Prostate gland (tissue), 2 donors: ENCODE data around the gene SYNE1. TPM values are rescaled to one million over a fixed set of nuclear protein-coding genes. Genes with fewer than 3 reads are reported as not detected.
"Not testable (repeated sequence)": the region's sequence is repeated elsewhere in the genome, so short reads cannot be mapped to it uniquely, and the experiment has no call there.

Experiments used
- DNase-seq: peaks from one replicate; pipeline ENCODE4 v3.0.0-alpha.2; 2019; ENCODE audit warnings: low spot score
- H3K27ac ChIP-seq, 2 donors: fragments of 200-600 bp; sonication (generic); 2 replicates each; pipeline ENCODE4 v1.5.1; 2017 to 2019
- H3K27me3 ChIP-seq: fragments of 200-600 bp; sonication (generic); replicated peaks from 2 replicates; pipeline ENCODE4 v1.5.1; 2019; ENCODE audit not compliant: insufficient read depth
- H3K36me3 ChIP-seq, 2 donors: fragments of 200-600 bp; sonication (generic); 1 replicate in 1 of 2; 2 replicates in 1 of 2; pipeline versions ENCODE4 v1.5.1 to v1.8.1; 2017 to 2019
- H3K4me1 ChIP-seq: fragments of 200-600 bp; sonication (generic); replicated peaks from 2 replicates; pipeline ENCODE4 v1.5.1; 2019
- H3K4me3 ChIP-seq, 2 donors: fragments of 200-600 bp; sonication (generic); 2 replicates each; pipeline ENCODE4 v1.5.1; 2017 to 2019
- H3K9me3 ChIP-seq: fragments of 200-600 bp; sonication (generic); 2 replicates; pipeline ENCODE4 v1.5.1; 2017
- CTCF ChIP-seq, 4 experiments: fragments of 200-600 bp in 2 of 4; fragments of 450-650 bp in 2 of 4; sonication (generic) in 2 of 4; IDR thresholded peaks; 1 replicate in 3 of 4; 2 replicates in 1 of 4; pipeline ENCODE4 v1.5.1; 2016 to 2019; ENCODE audit warnings: antibody characterized with exemption in 4 of 4, mild to moderate bottlenecking in 2 of 4, moderate library complexity in 2 of 4
- POLR2A ChIP-seq: fragments of 450-650 bp; IDR thresholded peaks from one replicate; pipeline ENCODE4 v1.6.1; 2016; ENCODE audit warnings: antibody characterized with exemption, mild to moderate bottlenecking
- POLR2AphosphoS5 ChIP-seq: sonication (generic); formaldehyde crosslinking; IDR thresholded peaks from one replicate; pipeline ENCODE4 v1.6.1; 2017; ENCODE audit warnings: antibody characterized with exemption
- WGBS: methylation state at CpG from one replicate; pipeline ENCODE4 v1.1.5; 2018; 5-methylcytosine and 5-hydroxymethylcytosine counted together
- intact Hi-C: fragments of 100-400 bp; cut with DNase I; formaldehyde crosslinking; loops from one replicate; pipeline ENCODE4 v1.14.2; 2022
- small RNA-seq, 2 donors: library from RNA; depleted of rRNA; stranded (forward); fragments of <200 nt; gene quantifications; one replicate each; pipeline ENCODE3, GENCODE V24; 2016
- total RNA-seq, 2 donors: library from RNA; depleted of rRNA; stranded (reverse); fragments of >200 nt; gene quantifications; one replicate each; pipeline ENCODE4 v1.1.0, GENCODE V29; 2016

Gene SYNE1
- total RNA-seq, 2 donors from 2014 or later = 36.5 to 154 TPM

- DNase-seq = no peak
- Histone ChIP-seq H3K27ac (no peak overlapping the region), H3K27me3 (no peaks in the 10 kb centered on the region), H3K9me3 (no peaks in the 10 kb centered on the region), H3K4me3 (no peak overlapping the region), H3K4me1 (no peaks in the 10 kb centered on the region), H3K36me3 (no peaks in the 10 kb centered on the region)
- WGBS = 88% methylated on average over 7 of the region's 7 CpGs
- TF ChIP-seq POLR2A = no peak
- TF ChIP-seq POLR2AphosphoS5 = no peak
- no peak for TF ChIP-seq CTCF (IDR thresholded peaks at IDR 0.05)
- intact Hi-C loops = no loop called here
Observed at GRCh38 chr6:152078804-152079203, 558.4 kb downstream of the SYNE1 start.

- H3K27ac ChIP-seq = no peak overlapping the region
- TF ChIP-seq POLR2A (no peak), CTCF (IDR thresholded peaks at IDR 0.05) (no peak), POLR2AphosphoS5 (no peak)
- H3K27me3 ChIP-seq = no peaks in the 10 kb centered on the region
Observed at GRCh38 chr6:152078001-152078400, 559.2 kb downstream of the SYNE1 start.

GRCh38 chr6:152076242-152076641, 560.9 kb downstream of the SYNE1 start:
- H3K4me1 ChIP-seq, intact Hi-C loops, H3K27me3 ChIP-seq, DNase-seq, H3K27ac ChIP-seq, H3K4me3 ChIP-seq, H3K9me3 ChIP-seq, H3K36me3 ChIP-seq: not testable (repeated sequence)
- WGBS = 79% methylated on average over 3 of the region's 3 CpGs

More at GRCh38 chr6:152078001-152078400, 559.2 kb downstream of the SYNE1 start:
- 83% methylated on average over 4 of the region's 4 CpGs for WGBS
- H3K4me1 ChIP-seq = no peaks in the 10 kb centered on the region
- intact Hi-C loops = no loop called here
- DNase-seq = no peak
- H3K4me3 ChIP-seq = no peak overlapping the region
- no peaks in the 10 kb centered on the region for H3K9me3 ChIP-seq
- H3K36me3 ChIP-seq = no peaks in the 10 kb centered on the region

GRCh38 chr6:152071843-152072242, 565.3 kb downstream of the SYNE1 start:
- DNase-seq = no peak
- Histone ChIP-seq H3K9me3 (no peaks in the 10 kb centered on the region), H3K27ac (no peak overlapping the region), H3K4me3 (no peak overlapping the region), H3K4me1 (no peaks in the 10 kb centered on the region), H3K27me3 (no peaks in the 10 kb centered on the region), H3K36me3 (no peaks in the 10 kb centered on the region)
- intact Hi-C loops = no loop called here
- no peak for TF ChIP-seq CTCF (IDR thresholded peaks at IDR 0.05)
- TF ChIP-seq POLR2AphosphoS5 = no peak
- TF ChIP-seq POLR2A = no peak
- WGBS = 67% methylated on average over 3 of the region's 3 CpGs

Small RNA genes lying within 50 kb of the gene (small RNA-seq; reads per million reads assigned to genes)
- gene RNA5SP223 = 0 to 0.10 reads per million in 2 donors

Other genes with a start within 250 kb of the SYNE1 start
- 1 to 10 TPM; 5.0 to 7.3 TPM for gene MYCT1, start 60.5 kb upstream of the SYNE1 start, total RNA-seq
- gene VIP, start 113.4 kb upstream of the SYNE1 start, total RNA-seq = not detected